HG02938 (cell line): Measurements from ENCODE around the gene PSMA6.

Source experiments
- ATAC-seq: cut with Tn5 transposase; IDR thresholded peaks from one replicate; pipeline ENCODE4 v1.9.1; 2021; ENCODE audit warnings: mild to moderate bottlenecking, moderate library complexity; ENCODE audit not compliant: unreplicated experiment

PSMA6 gene

GRCh38 chr14:35365130-35366055, 73.2 kb downstream of the PSMA6 start:
- no peak for ATAC-seq

DNA sequence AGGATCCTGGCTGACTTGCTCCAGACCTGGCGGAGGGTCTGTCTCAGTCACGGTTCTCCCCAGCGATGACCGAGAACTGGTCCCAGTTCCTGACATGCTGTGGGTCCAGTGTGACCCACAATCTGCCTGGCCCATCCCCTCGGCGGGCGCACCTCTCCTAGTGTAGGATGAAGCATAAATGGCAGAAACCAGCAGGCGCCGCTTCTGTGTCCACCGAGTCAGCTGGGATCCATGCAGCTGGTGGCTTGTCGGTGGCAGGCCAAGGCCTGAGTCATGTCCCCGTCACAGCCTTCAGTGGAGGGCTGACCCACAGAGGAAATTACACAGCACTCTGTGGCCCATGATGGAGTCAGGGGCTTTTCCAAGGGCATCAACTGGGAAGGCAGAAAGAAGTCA, 73.9 kb downstream of the PSMA6 start:
- ATAC-seq, result no peak

- no peak for ATAC-seq
Measured at GRCh38 chr14:35366521-35366976, 74.4 kb downstream of the PSMA6 start.

GRCh38 chr14:35367056-35367372, 74.8 kb downstream of the PSMA6 start:
- no peak for ATAC-seq
